Stimulated activated CD8-positive, alpha-beta memory T cell treated with anti-CD3 and anti-CD28 coated beads, Interleukin-15, amount 100 ng/mL, for 24 hours (primary cell): ENCODE data around the gene ABCD4.
A peak's percentile ranks its signal among the peaks of the same experiment; 100 is the strongest.

Source experiments
- DNase-seq: peaks from one replicate; pipeline ENCODE4 v3.0.0-alpha.2; 2020; ENCODE audit warnings: low read depth

The ABCD4 gene

GRCh38 chr14:74259513-74259912, 43.2 kb downstream of the ABCD4 start:
- DNase-seq, result no peak

GRCh38 chr14:74258764-74259035, 44.0 kb downstream of the ABCD4 start:
- no peak for DNase-seq

GRCh38 chr14:74257941-74258763, 44.6 kb downstream of the ABCD4 start:
- DNase-seq, result no peak

- peak; percentile 40 for DNase-seq
These were observed 45.4 kb downstream of the ABCD4 start for GRCh38 chr14:74257078-74257940.

GRCh38 chr14:74255281-74255680, 47.5 kb downstream of the ABCD4 start:
- no peak for DNase-seq

- DNase-seq, result no peak
These were observed 53.0 kb downstream of the ABCD4 start for GRCh38 chr14:74249433-74250375.

- no peak for DNase-seq
These were observed 54.7 kb downstream of the ABCD4 start for GRCh38 chr14:74248017-74248416.

GRCh38 chr14:74246542-74246941, 56.2 kb downstream of the ABCD4 start:
- DNase-seq, result no peak

GRCh38 chr14:74245292-74245691, 57.4 kb downstream of the ABCD4 start:
- DNase-seq, result no peak

GRCh38 chr14:74244115-74244514, 58.6 kb downstream of the ABCD4 start:
- no peak for DNase-seq

GRCh38 chr14:74243051-74243450, 59.7 kb downstream of the ABCD4 start:
- no peak for DNase-seq

GRCh38 chr14:74242780-74243042, 60.0 kb downstream of the ABCD4 start:
- DNase-seq, result no peak

- no peak for DNase-seq
These were observed 60.5 kb downstream of the ABCD4 start for GRCh38 chr14:74242021-74242779.

- DNase-seq, result no peak
These were observed 61.1 kb downstream of the ABCD4 start for GRCh38 chr14:74241652-74242017.

GRCh38 chr14:74240794-74241651, 61.7 kb downstream of the ABCD4 start:
- DNase-seq, result no peak

GRCh38 chr14:74239848-74240793, 62.6 kb downstream of the ABCD4 start:
- no peak for DNase-seq

GRCh38 chr14:74238974-74239847, 63.5 kb downstream of the ABCD4 start, which contains the start of gene VSX2:
Gene VSX2, plus strand, starts transcription at chr14:74239449. Its CDS starts 113 bp downstream, at chr14:74239562.
- no peak for DNase-seq

GRCh38 chr14:74237441-74237840, 65.3 kb downstream of the ABCD4 start:
- no peak for DNase-seq
